HG03460 (cell line): ENCODE data around the gene RGS14.
"Not testable (repeated sequence)": the region's sequence is repeated elsewhere in the genome, so short reads cannot be mapped to it uniquely, and the experiment has no call there.

Source experiments
- ATAC-seq: cut with Tn5 transposase; IDR thresholded peaks from one replicate; pipeline ENCODE4 v1.9.1; 2021; ENCODE audit not compliant: unreplicated experiment

The RGS14 gene

DNA sequence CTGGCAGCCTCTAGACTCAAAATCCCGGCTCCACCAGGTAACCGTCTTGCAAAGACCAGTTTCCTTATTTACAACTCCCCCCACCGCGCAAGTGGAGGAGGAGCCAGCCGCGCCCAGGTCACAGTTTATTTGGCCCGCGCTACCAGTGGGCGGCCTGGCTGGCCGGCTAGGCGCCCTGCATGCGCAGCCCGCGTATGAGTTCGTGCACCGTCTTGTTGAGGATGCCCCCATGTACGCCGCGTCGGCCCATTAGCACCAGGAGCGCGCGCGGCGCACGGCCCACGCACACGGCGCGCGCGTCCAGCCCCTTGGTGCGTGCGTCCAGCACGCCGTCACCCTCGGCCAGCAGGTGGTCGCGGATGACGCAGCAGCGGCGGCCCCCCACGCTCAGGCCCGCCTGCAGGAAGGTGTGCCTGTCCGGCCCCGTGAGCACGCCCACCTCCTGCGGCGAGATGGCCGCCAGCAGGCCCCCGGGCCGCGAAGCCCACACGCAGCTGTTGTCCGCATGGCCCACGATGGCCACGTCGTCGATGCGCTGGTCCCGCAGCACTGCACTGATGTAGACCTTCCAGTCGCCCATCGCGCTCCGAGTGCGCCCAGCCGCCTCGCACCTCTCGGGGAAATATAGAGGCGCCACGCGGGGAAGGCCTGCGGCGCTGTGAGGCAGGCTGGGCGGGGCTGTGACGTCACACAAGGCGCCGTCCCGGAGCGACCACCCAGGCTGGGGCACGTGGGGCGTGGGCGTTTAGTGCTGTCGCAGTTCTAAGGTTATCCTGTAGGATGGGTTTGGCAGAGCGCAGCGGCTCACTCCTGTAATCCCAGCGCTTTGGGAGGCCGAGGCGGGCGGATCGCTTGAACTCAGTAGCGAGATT is 42.5 kb downstream of the RGS14 start, which contains the start of gene PFN3:
TSS of gene PFN3 (minus strand) at position 665 of the 872 bp plus-strand sequence. CDS start at position 580, 85 bp downstream.
- no peak for ATAC-seq

DNA sequence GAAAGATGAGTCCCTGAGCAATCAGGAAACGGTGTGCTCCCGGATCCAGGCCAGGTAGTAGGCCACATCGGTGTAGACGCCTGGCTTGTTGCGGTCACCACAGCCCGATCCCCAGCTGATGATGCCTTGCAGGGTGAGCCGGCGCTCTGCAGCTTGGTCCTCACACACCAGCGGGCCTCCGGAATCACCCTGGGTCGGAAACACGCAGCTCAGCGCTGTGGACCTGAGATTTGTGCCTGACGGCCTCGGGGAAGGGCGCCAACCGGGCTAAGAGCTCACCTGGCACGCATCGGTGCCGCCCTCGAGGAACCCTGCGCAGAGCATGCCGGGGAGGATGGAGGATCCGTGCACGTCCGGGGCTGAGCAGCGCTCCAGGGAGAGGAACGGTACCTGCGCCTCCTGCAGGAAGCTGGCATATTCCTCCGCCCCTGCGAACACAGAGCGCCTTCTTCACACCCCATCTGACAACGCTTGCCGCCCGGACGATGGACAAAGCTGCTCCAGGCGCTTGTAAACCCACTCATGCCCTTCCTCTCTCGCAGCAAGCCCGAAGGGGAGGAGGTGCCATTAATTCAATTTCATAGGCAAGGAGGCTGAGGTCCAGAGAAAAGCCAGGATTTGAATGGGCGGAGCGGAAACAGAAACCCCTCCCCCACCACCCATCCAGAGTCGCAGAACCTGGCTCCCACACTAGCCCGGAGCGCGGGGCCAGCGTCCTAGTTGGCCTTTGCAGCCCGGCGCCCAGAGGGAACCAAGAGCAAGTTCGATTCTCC is 44.7 kb downstream of the RGS14 start:
- no peak for ATAC-seq

DNA sequence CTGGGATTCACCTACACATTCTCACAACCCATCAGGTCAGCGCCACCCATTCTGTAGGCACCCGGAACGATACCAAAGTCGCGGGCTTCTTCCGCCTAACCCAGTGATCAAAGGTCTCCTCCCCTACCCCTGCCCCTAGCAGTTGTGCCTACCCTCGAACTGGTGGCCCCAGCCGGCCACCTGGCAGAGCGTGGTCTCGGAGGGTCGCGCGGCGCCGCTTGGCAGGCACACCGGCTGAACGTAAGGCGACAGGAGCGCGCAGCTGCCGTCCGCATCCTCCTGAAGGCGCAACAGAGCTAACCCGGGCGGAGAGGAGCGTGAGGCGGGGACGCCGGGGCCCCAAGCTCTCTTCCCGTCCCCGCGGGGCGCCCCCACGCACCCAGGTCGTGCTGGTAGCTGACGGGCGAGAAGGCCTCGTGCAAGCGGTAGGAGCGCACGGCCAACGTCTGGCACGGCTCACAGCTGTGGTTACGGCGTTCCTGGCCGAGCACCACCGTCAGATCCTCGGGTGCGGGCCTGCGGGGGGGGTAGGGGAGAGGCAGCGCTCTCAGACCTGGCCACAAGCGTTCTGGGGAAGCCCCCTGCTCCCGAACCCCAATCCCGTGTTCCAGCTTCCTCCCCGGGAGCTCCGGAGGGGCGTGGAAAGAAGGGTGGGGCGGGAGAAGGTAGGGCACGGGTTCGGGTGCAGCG is 45.5 kb downstream of the RGS14 start:
- ATAC-seq: peak; percentile 24

DNA sequence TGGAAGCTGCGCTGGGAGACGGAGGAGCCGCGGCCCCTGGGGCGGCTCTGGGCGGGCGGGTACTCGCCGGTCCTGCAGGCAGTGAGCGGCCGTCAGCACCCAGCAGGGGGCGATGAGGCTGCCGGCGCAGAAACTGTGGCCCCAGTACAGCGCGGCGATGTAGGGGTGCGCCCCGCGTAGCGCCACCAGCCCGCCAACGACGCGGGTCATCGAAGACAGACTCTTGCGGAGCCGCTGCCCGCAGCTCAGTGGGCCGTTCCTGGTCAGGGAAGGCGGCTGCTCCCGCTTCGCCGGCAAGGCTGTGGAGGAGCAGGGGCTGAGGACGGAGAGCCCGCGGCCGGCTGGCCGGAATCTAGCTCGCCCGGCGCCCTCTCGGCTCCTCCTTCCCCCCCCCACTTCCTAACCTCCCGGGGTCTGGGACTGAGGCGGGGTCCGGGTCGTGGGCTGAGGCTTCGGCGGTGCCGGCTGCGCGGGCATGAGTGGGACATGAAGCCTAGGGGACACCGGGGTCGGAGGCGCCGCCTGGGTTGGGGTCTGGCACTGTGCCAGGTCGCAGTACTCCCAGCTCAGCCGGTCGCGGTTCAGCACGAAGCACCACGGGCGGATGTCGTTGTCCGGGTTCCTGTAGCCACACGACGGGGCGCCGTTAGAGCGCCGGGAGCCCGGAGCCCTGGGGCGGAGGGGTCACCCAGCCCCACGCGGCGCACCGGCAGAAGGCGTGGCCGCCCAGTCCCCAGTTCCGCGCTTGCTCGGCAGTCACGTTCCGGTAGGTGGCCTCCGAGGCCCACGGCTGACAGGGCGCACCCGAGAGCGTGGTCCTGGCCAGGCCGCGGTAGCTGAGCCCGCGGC is 46.3 kb downstream of the RGS14 start:
- ATAC-seq: peak; percentile 72

DNA sequence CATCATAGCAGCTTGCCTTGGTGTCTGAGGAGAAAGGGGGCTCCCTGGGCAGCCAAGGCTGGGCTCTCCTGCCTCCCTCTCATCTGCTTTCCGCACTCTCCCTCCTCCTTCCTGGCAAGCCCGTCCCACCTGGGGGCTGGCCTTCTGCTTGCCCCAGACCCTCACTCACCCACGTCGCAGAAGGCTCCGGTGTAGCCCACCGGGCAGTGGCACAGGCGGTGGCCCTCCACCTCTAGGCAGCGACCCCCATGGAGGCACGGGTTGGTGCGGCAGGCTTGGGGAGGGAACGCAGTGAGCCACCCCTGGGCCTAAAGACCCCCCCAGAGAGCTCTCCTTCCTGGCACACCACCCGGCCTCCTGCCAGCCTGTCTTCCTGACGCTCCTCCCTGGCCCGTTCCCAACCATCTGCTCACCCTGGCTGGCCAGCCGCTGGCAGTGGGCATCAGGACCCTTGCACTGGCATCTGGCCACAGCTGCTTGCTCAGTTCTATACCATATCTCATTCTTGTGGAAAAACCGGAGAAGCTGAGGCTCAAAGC is 47.0 kb downstream of the RGS14 start:
- no peak for ATAC-seq

DNA sequence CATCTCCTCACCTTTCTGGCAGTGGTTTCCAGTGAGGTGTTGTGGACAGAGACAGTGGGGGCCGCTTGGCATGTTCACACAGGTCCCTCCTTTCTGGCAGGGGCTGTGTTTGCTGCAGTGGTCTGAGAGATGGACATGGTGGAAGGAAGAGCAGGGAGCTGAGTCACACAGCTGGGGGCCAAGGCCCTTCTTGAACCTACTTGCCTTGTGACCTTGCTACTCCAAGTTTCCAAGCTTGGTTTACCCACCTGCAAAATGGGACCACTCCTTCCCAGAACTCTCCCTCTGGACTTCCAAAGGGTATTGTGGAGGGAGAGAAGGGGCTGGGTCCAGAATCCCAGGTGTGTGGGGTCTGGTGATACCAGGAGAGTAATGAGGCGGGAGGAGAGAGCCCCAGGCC is 47.6 kb downstream of the RGS14 start:
- ATAC-seq: no peak

DNA sequence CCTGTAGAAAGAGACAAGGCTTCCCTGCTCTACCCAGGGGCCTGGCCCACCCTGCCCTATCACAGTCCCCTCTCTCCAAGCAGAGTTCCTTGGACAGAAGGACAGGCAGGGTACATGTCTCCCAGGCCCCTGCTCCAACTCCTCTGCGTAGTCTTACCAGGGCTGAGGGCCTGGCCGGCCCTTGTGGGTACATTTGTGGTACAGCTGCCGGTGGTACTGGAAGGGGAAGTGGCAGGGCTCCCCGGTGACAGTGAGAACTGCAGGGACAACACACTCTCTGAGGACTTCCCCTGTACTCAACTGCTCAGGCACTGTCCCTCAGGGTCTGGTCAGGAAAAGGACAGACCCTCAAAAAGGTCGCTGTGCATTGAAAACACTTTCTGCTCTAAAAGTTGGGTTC is 48.1 kb downstream of the RGS14 start:
- ATAC-seq: no peak

DNA sequence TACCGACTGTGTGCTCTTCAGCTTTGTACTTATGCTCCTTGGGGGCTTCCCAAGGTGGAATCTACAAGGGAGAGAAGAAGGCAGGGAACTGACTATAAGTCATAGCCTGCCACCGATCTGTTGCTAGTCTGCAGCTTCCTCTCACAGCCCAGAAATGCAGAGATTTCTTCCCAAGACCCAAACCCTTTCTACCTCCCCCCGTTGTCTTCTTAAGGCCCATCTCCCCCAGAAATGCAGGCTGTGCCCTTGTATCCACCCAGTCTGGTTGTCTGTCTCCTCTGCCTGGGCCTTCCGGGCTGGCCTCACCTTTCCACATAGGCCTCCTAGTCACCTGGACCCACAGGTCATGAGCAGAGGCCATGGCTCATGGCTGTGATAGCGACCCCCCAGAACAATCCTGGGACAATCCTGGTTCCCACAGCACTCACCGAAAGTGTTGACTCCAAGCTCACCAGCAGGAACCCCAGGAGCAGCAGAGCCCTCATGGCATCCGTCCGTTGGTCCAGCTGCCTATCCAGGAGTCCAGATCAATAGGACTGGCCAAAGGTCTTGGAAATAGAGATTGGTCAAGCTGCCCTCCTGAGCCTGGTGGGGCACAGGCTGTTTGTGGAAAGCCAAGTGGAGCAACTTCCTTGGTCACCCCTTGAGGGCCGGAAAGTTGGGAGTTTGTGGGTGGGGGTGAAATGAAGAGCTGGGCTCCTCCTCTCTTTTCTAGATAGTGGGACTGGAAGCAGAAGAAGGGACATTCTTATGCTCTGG is 51.5 kb downstream of the RGS14 start, which contains the start of gene F12:
TSS of gene F12 (minus strand) at position 522 of the 759 bp plus-strand sequence. CDS start at position 485, 37 bp downstream.
- ATAC-seq: no peak

DNA sequence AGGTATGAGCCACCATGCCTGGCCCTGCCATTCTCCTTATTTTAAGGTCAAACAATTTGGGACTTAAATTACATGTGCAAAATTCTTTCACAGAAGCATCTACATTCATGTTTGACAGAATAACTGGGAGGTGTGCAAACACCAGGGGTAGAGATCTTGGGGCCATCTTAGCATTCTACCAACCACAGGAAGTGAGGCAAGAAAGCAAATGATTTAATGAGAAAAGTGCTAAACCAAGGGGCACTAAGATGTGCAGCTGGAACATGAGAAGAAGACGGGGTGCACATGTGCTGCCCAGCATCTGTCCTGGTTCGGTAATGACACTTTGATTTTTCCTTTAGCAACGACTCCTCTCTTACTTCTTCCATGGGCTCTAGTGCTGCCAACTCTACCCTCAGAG is 52.9 kb downstream of the RGS14 start:
- no peak for ATAC-seq

DNA sequence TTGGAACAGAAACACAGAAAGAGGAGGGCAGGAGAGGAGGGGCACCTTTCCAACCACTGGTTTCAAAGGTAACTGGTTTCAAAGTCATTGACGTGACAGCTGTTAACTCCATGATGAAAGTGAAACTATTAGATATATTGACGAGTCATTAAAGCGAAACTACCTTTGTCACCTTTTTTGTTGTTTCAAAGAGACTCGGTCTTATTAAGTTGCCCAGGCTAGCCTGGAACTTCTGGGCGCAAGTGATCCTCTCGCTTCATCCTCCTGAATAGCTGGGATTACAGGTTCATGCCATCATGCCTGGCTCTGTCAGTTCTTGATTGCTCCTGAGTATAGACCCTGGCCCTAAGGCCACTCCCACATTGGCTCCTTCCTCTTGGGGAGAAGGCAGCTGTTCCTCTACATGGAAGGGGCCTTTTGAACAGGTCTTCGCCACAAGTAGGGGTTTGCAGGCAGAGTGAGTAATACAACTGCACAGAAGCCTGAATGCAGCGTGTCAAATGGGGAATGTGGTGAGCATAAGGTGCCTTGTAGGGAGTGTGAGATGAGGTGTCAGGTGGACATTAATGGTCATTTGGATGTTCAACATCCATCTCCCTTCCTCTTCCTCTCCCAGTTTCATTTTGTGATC is 55.0 kb downstream of the RGS14 start:
- peak; percentile 62 for ATAC-seq

DNA sequence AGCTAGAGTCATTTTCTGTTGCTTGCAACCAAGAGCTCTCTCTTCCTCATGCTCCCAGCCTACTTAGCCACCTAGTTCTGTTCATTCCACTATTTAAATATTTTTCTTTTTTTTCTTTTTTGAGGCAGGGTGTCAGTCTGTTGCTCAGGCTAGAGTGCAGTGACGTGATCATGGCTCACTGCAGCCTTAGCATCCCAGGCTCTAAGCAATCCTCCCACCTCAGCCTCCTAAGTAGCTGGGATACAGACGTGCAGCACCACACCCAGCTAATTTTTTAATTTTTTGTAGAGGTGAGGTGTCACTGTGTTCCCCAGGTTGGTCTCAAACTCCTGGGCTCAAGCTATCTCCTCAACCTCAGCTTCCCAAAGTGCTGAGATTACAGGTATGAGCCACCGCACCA is 56.8 kb downstream of the RGS14 start:
- ATAC-seq: no peak

DNA sequence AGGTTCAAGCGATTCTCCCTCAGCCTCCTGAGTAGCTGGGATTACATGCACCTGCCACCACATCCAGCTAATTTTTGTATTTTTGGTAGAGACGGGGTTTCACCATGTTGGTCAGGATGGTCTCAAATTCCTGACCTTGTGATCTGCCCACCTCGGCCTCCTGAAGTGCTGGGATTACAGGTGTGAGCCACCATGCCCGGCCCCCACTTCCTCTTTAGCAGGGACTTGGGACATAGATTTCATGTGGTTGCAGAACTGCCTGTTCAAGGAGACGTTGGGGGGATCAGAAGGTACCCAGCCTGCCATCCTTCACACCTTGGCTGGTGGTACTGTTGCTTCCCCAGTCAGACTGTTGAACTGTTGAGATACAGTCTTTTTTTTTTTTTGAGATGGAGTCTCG is 59.4 kb downstream of the RGS14 start:
- not testable (repeated sequence) for ATAC-seq

DNA sequence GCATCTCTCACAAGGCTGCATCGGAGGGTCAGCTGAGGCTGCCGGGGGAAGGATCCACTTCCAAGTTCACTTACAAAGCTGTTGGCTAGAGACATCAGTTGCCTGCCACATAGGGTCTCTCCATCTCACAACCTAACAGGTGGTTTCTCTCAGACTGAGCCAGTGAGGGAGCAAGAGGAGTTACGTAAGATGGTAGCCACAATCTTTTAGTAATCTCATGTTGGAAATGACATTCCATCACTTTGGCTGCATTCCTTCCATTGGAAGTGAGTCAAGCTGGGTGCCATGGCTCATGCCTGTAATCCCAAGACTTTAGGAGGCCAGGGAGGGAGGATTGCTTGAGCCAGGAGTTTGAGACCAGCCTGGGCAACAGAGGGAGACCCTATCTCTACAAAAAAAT is 61.3 kb downstream of the RGS14 start:
- no peak for ATAC-seq

DNA sequence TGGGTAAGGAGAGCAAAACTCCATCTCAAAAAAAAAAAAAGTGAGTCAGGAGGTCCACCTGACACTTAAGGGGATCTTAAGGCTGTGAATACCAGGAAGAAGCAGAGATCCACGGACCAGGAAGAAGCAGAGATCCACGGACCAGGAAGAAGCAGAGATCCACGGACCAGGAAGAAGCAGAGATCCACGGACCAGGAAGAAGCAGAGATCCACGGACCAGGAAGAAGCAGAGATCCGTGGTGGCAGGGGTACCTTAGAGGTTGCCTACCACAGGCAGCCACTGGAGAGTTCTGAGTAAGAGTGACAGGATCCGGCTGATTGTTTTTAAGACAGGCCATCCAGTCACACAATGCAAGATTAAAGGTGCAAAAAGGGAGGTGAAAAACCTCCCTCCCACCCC is 62.7 kb downstream of the RGS14 start:
- ATAC-seq: not testable (repeated sequence)

DNA sequence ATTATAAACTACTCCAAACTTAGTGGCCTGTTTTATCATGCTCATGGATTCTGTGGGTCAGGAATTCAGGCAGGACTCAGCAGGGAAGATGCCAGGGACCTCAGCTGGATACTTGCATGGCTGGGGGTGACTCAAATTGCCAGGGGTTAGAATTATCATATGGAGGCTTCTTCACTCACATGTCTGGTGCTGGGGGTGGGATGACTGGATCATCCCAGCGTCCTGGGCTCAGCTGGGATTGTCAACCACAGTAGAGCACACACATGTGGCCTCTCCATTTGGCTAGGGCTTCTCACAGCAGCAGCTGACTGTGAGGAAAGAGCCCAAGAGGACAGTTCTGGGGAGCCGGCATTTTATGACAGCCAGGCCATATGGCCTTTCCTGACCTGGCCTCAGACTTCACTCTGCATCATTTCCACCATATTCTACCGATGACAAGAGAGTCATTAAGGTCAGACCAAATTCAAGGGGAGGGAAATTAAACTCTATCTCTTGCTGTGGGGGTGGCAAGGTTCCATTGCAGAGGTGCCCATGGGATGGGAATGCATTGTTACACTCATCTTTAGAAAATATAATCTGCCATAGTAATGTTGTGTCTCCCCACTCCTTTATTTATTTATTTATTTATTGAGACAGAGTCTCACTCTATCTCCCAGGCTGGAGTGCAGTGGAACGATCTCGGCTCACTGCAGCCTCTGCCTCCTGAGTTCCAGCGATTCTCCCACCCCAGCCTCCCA is 63.5 kb downstream of the RGS14 start:
- no peak for ATAC-seq
